Spleen (tissue), 7 donors: ENCODE results near the gene PRDX3.

Experiments used
- POLR2A ChIP-seq, 3 donors: fragments of 450-650 bp; IDR thresholded peaks; one replicate each; pipeline ENCODE4 v1.5.1; 2017; ENCODE audit warnings: antibody characterized with exemption in 3 of 3, mild to moderate bottlenecking in 1 of 3
- TF ChIP-seq, protein P1 (sequence below), 11 experiments: fragments of 200-600 bp in 7 of 11; fragments of 450-650 bp in 4 of 11; sonication (generic) in 4 of 11; IDR thresholded peaks in 8 of 11; conservative IDR thresholded peaks in 3 of 11; 1 replicate in 7 of 11; 2 replicates in 4 of 11; pipeline versions ENCODE4 v1.4.0 to v1.8.0; 2016 to 2021; ENCODE audit warnings: antibody characterized with exemption in 11 of 11, inconsistent platforms in 4 of 11, mild to moderate bottlenecking in 1 of 11
- donor health status: DM: no; HTN: no; CAD: no; lungs with moderate emphysema.
- donor health status: DM: no; HTN: no; CAD: no.
- donor health status: DM: no; HTN: no; CAD: no.

DNA sequence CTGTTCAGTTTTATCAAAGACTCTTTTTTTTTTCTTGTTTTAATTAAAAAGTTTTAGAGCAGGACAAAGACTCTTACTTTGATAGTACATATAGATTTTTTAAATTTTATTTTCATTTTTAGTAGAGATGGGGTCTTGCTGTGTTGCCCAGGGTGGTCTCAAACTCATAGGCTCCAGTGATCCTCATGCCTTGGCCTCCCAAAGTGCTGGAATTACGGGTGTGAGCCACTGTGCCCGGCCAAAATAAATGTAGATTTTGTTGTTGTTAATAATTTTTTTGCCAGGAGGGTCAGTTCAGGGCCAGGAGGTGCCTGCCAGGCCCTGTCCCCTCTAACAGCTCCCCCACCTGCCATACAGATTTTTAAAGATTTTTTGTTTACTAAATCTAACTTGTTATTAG, 57.7 kb downstream of the PRDX3 start:
- TF ChIP-seq, protein P1, sequence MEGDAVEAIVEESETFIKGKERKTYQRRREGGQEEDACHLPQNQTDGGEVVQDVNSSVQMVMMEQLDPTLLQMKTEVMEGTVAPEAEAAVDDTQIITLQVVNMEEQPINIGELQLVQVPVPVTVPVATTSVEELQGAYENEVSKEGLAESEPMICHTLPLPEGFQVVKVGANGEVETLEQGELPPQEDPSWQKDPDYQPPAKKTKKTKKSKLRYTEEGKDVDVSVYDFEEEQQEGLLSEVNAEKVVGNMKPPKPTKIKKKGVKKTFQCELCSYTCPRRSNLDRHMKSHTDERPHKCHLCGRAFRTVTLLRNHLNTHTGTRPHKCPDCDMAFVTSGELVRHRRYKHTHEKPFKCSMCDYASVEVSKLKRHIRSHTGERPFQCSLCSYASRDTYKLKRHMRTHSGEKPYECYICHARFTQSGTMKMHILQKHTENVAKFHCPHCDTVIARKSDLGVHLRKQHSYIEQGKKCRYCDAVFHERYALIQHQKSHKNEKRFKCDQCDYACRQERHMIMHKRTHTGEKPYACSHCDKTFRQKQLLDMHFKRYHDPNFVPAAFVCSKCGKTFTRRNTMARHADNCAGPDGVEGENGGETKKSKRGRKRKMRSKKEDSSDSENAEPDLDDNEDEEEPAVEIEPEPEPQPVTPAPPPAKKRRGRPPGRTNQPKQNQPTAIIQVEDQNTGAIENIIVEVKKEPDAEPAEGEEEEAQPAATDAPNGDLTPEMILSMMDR (IDR thresholded peaks at IDR 0.05 in 8 of 11, conservative IDR thresholded peaks at IDR 0.05 in 3 of 11): no peak
- TF ChIP-seq POLR2A (IDR thresholded peaks at IDR 0.05): no peak
